Brain microvascular endothelial cell (primary cell): ENCODE measurements around the gene NGEF.

ENCODE experiments used
- DNase-seq: peaks from one replicate; pipeline ENCODE4 v3.0.0-alpha.2; 2020
- H3K27ac ChIP-seq: fragments of 250-450 bp; sonication (Bioruptor Pico); 2 replicates; pipeline ENCODE4 v1.5.1; 2020; ENCODE audit warnings: mild to moderate bottlenecking, moderate library complexity
- H3K27me3 ChIP-seq: fragments of 250-450 bp; sonication (Bioruptor Pico); replicated peaks from 2 replicates; pipeline ENCODE4 v1.5.1; 2020; ENCODE audit warnings: mild to moderate bottlenecking
- H3K36me3 ChIP-seq: fragments of 250-450 bp; sonication (Bioruptor Pico); replicated peaks from 2 replicates; pipeline ENCODE4 v1.5.1; 2020; ENCODE audit warnings: mild to moderate bottlenecking
- H3K4me3 ChIP-seq: 2 replicates; pipeline ENCODE4 v1.5.1; 2011; ENCODE audit warnings: low read depth, mild to moderate bottlenecking, control low read depth, low read length, moderate library complexity
- in situ Hi-C: cut with HindIII; loops from 2 replicates; pipeline ENCODE4 v1.10.0; 2017; ENCODE audit warnings: low sequenced_read_pairs, low pct_ligation_motif_present
- TF ChIP-seq, protein P1 (sequence below): IDR thresholded peaks from 2 replicates; pipeline ENCODE4 v1.5.1; 2011; ENCODE audit warnings: low read depth, mild to moderate bottlenecking, moderate library complexity, low read length, control low read depth, inconsistent platforms; ENCODE audit errors: missing control alignments

The NGEF gene

GRCh38 chr2:232982926-232983668 lies 30.0 kb downstream of the NGEF start:
- H3K27ac ChIP-seq: no peak overlapping the region
- TF ChIP-seq, protein P1, sequence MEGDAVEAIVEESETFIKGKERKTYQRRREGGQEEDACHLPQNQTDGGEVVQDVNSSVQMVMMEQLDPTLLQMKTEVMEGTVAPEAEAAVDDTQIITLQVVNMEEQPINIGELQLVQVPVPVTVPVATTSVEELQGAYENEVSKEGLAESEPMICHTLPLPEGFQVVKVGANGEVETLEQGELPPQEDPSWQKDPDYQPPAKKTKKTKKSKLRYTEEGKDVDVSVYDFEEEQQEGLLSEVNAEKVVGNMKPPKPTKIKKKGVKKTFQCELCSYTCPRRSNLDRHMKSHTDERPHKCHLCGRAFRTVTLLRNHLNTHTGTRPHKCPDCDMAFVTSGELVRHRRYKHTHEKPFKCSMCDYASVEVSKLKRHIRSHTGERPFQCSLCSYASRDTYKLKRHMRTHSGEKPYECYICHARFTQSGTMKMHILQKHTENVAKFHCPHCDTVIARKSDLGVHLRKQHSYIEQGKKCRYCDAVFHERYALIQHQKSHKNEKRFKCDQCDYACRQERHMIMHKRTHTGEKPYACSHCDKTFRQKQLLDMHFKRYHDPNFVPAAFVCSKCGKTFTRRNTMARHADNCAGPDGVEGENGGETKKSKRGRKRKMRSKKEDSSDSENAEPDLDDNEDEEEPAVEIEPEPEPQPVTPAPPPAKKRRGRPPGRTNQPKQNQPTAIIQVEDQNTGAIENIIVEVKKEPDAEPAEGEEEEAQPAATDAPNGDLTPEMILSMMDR: peak; percentile 31
- no peak overlapping the region for H3K4me3 ChIP-seq
- in situ Hi-C loops: no loop called here
- no peaks in the 10 kb centered on the region for H3K27me3 ChIP-seq
- DNase-seq: no peak
- H3K36me3 ChIP-seq: no peaks in the 10 kb centered on the region

DNA sequence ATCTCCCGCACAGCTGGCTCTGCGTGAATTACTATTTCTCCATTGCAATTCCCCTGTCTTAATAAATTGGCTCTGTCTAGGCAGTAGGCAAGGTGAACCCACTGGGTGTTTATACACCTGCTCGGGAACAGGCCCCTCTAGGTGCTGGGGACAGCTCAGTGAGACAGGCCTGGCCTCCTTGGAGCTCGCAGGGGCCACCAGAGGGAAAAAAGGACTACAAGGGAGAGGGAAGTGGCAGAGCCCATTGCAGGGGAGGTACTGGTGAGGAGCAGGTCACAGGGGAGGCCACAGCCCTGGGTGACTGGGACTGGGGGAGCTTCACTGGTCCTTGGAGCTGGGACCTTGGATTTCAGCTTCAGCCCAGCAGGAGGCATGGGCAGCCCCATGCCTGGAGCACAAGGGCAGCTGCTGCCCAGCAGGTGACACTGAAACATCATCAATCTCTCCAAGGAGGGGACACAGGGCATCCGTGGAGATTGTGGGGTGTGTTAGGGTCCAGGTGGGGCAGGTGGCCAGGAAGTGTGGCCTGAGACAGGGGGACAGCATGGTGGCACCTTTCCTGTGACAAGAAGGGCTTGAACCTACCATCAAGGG lies 31.2 kb downstream of the NGEF start:
- H3K36me3 ChIP-seq: no peaks in the 10 kb centered on the region

GRCh38 chr2:232981356-232981755 lies 31.7 kb downstream of the NGEF start:
- no peaks in the 10 kb centered on the region for H3K27me3 ChIP-seq
- H3K27ac ChIP-seq: no peak overlapping the region
- TF ChIP-seq, protein P1: no peak
- H3K4me3 ChIP-seq: no peak overlapping the region
- in situ Hi-C loops: no loop called here
- H3K36me3 ChIP-seq: no peaks in the 10 kb centered on the region
- no peak for DNase-seq

More for the DNA sequence above, 31.2 kb downstream of the NGEF start:
- no peak overlapping the region for H3K27ac ChIP-seq
- H3K27me3 ChIP-seq: no peaks in the 10 kb centered on the region
- in situ Hi-C loops: no loop called here
- no peak for DNase-seq
- TF ChIP-seq, protein P1: peak; percentile 10
- no peak overlapping the region for H3K4me3 ChIP-seq

- in situ Hi-C loops: no loop called here
- Histone ChIP-seq H3K36me3 (no peaks in the 10 kb centered on the region), H3K4me3 (no peak overlapping the region), H3K27ac (no peak overlapping the region), H3K27me3 (no peaks in the 10 kb centered on the region)
- TF ChIP-seq, protein P1: no peak
- DNase-seq: peak; percentile 13
These were observed 32.4 kb downstream of the NGEF start for GRCh38 chr2:232980683-232981082.

DNA sequence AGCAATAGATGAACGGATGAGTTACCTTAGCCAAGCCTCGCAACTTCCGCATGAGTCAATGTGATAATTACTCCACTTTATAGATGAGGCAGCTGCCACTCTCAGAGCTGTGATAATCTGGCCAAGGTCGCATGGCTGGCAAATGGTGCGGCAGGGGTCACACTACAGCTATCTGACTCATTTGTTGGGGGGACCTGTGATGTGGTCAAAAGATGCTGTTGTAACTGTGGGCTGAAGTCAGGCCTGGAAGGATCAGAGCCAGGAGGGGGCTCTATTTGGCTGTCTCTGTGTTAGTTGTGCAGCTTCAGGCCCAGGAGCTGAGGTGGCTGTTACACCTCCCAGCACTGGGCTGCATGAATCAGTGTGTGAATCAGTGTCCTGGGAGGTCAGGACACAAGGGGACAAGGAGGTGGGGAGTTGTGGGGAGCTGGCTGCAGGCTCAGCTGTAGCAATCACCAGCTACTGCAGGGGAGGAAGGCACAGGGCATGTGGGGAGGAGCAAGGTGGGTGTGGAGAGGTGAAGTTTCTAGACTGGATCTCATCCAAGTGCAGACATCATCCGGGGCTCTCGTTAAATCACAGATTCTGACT lies 33.1 kb downstream of the NGEF start:
- TF ChIP-seq, protein P1: peak; percentile 62
- H3K27me3 ChIP-seq: no peaks in the 10 kb centered on the region
- peak; percentile 53 for DNase-seq
- H3K36me3 ChIP-seq: no peaks in the 10 kb centered on the region
- H3K4me3 ChIP-seq: no peak overlapping the region
- in situ Hi-C loops: no loop called here
- H3K27ac ChIP-seq: no peak overlapping the region
